ENCODE results near the gene PTK6. TPM values are rescaled to one million over a fixed set of nuclear protein-coding genes. Genes with fewer than 3 reads are reported as not detected.

Gene PTK6
- total RNA-seq, 3 donors from 2014 or later (not counting 1 experiment from before 2014, with no cell fraction given) = 0.16 to 0.48 TPM; not detected in 1

GRCh38 chr20:63578224-63579016 is 41.2 kb upstream of the PTK6 start:
- Mint-ChIP-seq H3K27ac (no peak overlapping the region), H3K36me3 (no peaks in the 10 kb centered on the region), H3K9me3 (no peaks in the 10 kb centered on the region), H3K4me1 (peaks cover 0 to 3% of the 10 kb centered on the region in 2 donors), H3K27me3 (ENCODE audit: low read depth in 2 of 2) (peaks cover 0 to 9% of the 10 kb centered on the region in 2 donors), H3K4me3 (no peak overlapping the region)
- DNase-seq (peak in 1 of 2 donors; percentile 44), ATAC-seq (no peak)
- intact Hi-C loops (cut with micrococcal nuclease) = no loop called here
- no peaks in the 10 kb centered on the region for H3K36me3 ChIP-seq (ENCODE audit: control insufficient read depth, insufficient read depth, low read length)
- no peak overlapping the region for H3K4me3 ChIP-seq (ENCODE audit: low read length)
- TF ChIP-seq, protein P1, sequence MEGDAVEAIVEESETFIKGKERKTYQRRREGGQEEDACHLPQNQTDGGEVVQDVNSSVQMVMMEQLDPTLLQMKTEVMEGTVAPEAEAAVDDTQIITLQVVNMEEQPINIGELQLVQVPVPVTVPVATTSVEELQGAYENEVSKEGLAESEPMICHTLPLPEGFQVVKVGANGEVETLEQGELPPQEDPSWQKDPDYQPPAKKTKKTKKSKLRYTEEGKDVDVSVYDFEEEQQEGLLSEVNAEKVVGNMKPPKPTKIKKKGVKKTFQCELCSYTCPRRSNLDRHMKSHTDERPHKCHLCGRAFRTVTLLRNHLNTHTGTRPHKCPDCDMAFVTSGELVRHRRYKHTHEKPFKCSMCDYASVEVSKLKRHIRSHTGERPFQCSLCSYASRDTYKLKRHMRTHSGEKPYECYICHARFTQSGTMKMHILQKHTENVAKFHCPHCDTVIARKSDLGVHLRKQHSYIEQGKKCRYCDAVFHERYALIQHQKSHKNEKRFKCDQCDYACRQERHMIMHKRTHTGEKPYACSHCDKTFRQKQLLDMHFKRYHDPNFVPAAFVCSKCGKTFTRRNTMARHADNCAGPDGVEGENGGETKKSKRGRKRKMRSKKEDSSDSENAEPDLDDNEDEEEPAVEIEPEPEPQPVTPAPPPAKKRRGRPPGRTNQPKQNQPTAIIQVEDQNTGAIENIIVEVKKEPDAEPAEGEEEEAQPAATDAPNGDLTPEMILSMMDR (IDR thresholded peaks at IDR 0.05) = no peak
- 81% methylated on average over 19 of the region's 26 CpGs for WGBS (ENCODE audit: insufficient coverage)
- H3K4me1 ChIP-seq (ENCODE audit: control insufficient read depth, insufficient read depth, low read length) = peaks cover 11% of the 10 kb centered on the region
- no peaks in the 10 kb centered on the region for H3K9me3 ChIP-seq (ENCODE audit: control insufficient read depth, insufficient read depth, low read length)
- peaks cover 2% of the 10 kb centered on the region for H3K27me3 ChIP-seq (ENCODE audit: control insufficient read depth, insufficient read depth, low read length)
- no peak overlapping the region for H3K27ac ChIP-seq (ENCODE audit: low read length)

DNA sequence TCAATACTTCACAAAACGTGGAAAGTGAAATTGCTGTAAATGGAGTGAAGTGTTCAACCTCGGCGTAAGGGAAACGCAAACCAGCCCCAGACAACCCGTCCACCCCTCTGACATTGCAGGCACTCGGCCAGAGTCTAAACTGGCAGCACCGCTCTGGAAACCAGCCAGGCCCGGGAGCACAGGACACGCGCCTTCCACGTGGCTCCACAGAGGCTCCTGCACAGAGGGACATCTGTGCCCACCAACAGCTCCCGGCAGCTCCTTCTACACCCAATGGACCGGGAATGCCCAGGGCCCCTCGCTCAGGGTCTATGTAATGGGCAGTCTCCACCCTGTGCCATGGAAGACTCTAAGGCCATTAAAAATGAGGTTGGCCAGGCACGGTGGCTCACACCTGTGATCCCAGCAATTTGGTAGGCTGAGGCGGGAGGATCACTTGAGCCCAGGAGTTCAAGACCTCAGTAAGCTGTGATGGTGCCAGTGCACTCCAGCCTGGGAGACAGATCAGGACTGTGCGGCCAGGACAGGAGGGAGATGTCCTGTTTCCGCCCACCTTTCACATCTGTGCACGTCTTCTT is 40.2 kb upstream of the PTK6 start:
- TF ChIP-seq, protein P1 (IDR thresholded peaks at IDR 0.05) = no peak
- peaks cover 2% of the 10 kb centered on the region for H3K27me3 ChIP-seq (ENCODE audit: control insufficient read depth, insufficient read depth, low read length)
- H3K4me3 ChIP-seq (ENCODE audit: low read length) = no peak overlapping the region
- no peak overlapping the region for H3K27ac ChIP-seq (ENCODE audit: low read length)
- H3K4me1 ChIP-seq (ENCODE audit: control insufficient read depth, insufficient read depth, low read length) = peaks cover 20% of the 10 kb centered on the region
- Mint-ChIP-seq H3K27ac (no peak overlapping the region), H3K4me1 (peaks cover 0 to 4% of the 10 kb centered on the region in 2 donors), H3K4me3 (no peak overlapping the region), H3K27me3 (ENCODE audit: low read depth in 2 of 2) (peaks cover 0 to 9% of the 10 kb centered on the region in 2 donors), H3K9me3 (no peaks in the 10 kb centered on the region), H3K36me3 (no peaks in the 10 kb centered on the region)
- DNase-seq (no peak), ATAC-seq (no peak)
- WGBS (ENCODE audit: insufficient coverage) = 88% methylated on average over 19 of the region's 19 CpGs
- H3K9me3 ChIP-seq (ENCODE audit: control insufficient read depth, insufficient read depth, low read length) = no peaks in the 10 kb centered on the region
- H3K36me3 ChIP-seq (ENCODE audit: control insufficient read depth, insufficient read depth, low read length) = peaks cover 3% of the 10 kb centered on the region
- intact Hi-C loops (cut with micrococcal nuclease) = no loop called here

- WGBS (ENCODE audit: insufficient coverage) = 91% methylated on average over 7 of the region's 7 CpGs
- intact Hi-C loops (cut with micrococcal nuclease) = no loop called here
- no peaks in the 10 kb centered on the region for H3K9me3 ChIP-seq (ENCODE audit: control insufficient read depth, insufficient read depth, low read length)
- no peaks in the 10 kb centered on the region for H3K36me3 Mint-ChIP-seq
- TF ChIP-seq, protein P1 (IDR thresholded peaks at IDR 0.05) = no peak
- ATAC-seq (no peak), DNase-seq (no peak)
- H3K9me3 Mint-ChIP-seq = no peaks in the 10 kb centered on the region
- no peak overlapping the region for H3K27ac ChIP-seq (ENCODE audit: low read length)
- H3K27ac Mint-ChIP-seq = no peak overlapping the region
- no peak overlapping the region for H3K4me3 ChIP-seq (ENCODE audit: low read length)
- H3K27me3 ChIP-seq (ENCODE audit: control insufficient read depth, insufficient read depth, low read length) = peaks cover 2% of the 10 kb centered on the region
- peaks cover 0 to 9% of the 10 kb centered on the region in 2 donors for H3K27me3 Mint-ChIP-seq (ENCODE audit: low read depth in 2 of 2)
- peaks cover 8% of the 10 kb centered on the region for H3K36me3 ChIP-seq (ENCODE audit: control insufficient read depth, insufficient read depth, low read length)
- peaks cover 0 to 4% of the 10 kb centered on the region in 2 donors for H3K4me1 Mint-ChIP-seq
- peaks cover 20% of the 10 kb centered on the region for H3K4me1 ChIP-seq (ENCODE audit: control insufficient read depth, insufficient read depth, low read length)
- H3K4me3 Mint-ChIP-seq = no peak overlapping the region
These were observed 39.1 kb upstream of the PTK6 start for GRCh38 chr20:63576311-63576710.
